Mesenchymal stem cell (in vitro differentiated cells and primary cell): Measurements from ENCODE around the gene ADAMTS10.
"Not testable (repeated sequence)": the region's sequence is repeated elsewhere in the genome, so short reads cannot be mapped to it uniquely, and the experiment has no call there.

Experiments used
- DNase-seq: peaks from one replicate; pipeline ENCODE4 v3.0.0-alpha.2; 2013
- H2AFZ ChIP-seq: one replicate; pipeline ENCODE4 v1.6.1; 2013; ENCODE audit warnings: low read depth, mild to moderate bottlenecking, control low read depth, inconsistent platforms, low read length, moderate library complexity
- H2AK5ac ChIP-seq: 2 replicates; pipeline ENCODE4 v1.6.1; 2013; ENCODE audit warnings: low read length, moderate library complexity, mild to moderate bottlenecking, inconsistent platforms; ENCODE audit not compliant: severe bottlenecking
- H2BK120ac ChIP-seq: one replicate; pipeline ENCODE4 v1.6.1; 2013; ENCODE audit warnings: low read depth, mild to moderate bottlenecking, inconsistent platforms, low read length, moderate library complexity
- H2BK12ac ChIP-seq, 2 experiments: one replicate each; pipeline ENCODE4 v1.6.1; 2013; ENCODE audit warnings: inconsistent platforms in 2 of 2, low read length in 2 of 2, mild to moderate bottlenecking in 2 of 2, moderate library complexity in 2 of 2, control low read depth in 1 of 2
- H2BK15ac ChIP-seq: one replicate; pipeline ENCODE4 v1.6.1; 2013; ENCODE audit warnings: mild to moderate bottlenecking, low read depth, inconsistent platforms; ENCODE audit not compliant: poor library complexity, severe bottlenecking
- H2BK5ac ChIP-seq: 2 replicates; pipeline ENCODE4 v1.6.1; 2013; ENCODE audit warnings: low read depth, mild to moderate bottlenecking, low read length, control low read depth, inconsistent platforms; ENCODE audit not compliant: poor library complexity, severe bottlenecking
- H3K14ac ChIP-seq, 2 experiments: one replicate each; pipeline ENCODE4 v1.6.1; 2013; ENCODE audit warnings: inconsistent platforms in 2 of 2, low read length in 2 of 2, control low read depth in 1 of 2, mild to moderate bottlenecking in 1 of 2, moderate library complexity in 1 of 2
- H3K18ac ChIP-seq, 2 experiments: one replicate each; pipeline ENCODE4 v1.6.1; 2013; ENCODE audit warnings: inconsistent platforms in 2 of 2, low read length in 2 of 2, control low read depth in 1 of 2, low read depth in 1 of 2, mild to moderate bottlenecking in 1 of 2
- H3K23ac ChIP-seq, 2 experiments: one replicate each; pipeline ENCODE4 v1.6.1; 2013; ENCODE audit warnings: inconsistent platforms in 2 of 2, low read length in 2 of 2, mild to moderate bottlenecking in 2 of 2, moderate library complexity in 2 of 2, control low read depth in 1 of 2
- H3K27ac ChIP-seq: 2 replicates; pipeline ENCODE4 v1.5.1; 2013; ENCODE audit warnings: mild to moderate bottlenecking, moderate library complexity, low read length, control low read depth, inconsistent platforms; ENCODE audit not compliant: poor library complexity, severe bottlenecking
- H3K27me3 ChIP-seq, 2 experiments: 2 replicates each; pipeline versions ENCODE4 v1.6.1 to v1.7.0; 2013; ENCODE audit warnings: low read length in 2 of 2, mild to moderate bottlenecking in 2 of 2, moderate library complexity in 2 of 2, control low read depth in 1 of 2, inconsistent platforms in 1 of 2; ENCODE audit not compliant: control insufficient read depth in 1 of 2, insufficient read depth in 1 of 2
- H3K36me3 ChIP-seq, 2 experiments: 2 replicates each; pipeline versions ENCODE4 v1.6.1 to v1.7.0; 2013; ENCODE audit warnings: low read length in 2 of 2, control low read depth in 1 of 2, inconsistent platforms in 1 of 2, low read depth in 1 of 2, mild to moderate bottlenecking in 1 of 2; ENCODE audit not compliant: insufficient read depth in 2 of 2, control insufficient read depth in 1 of 2
- H3K4ac ChIP-seq, 2 experiments: one replicate each; pipeline ENCODE4 v1.6.1; 2013; ENCODE audit warnings: inconsistent platforms in 2 of 2, low read length in 2 of 2, mild to moderate bottlenecking in 2 of 2, moderate library complexity in 2 of 2, control low read depth in 1 of 2, low read depth in 1 of 2
- H3K4me1 ChIP-seq: 2 replicates; pipeline ENCODE4 v1.6.1; 2013; ENCODE audit warnings: low read depth, low read length, control low read depth; ENCODE audit not compliant: control insufficient read depth, insufficient read depth
- H3K4me2 ChIP-seq: 2 replicates; pipeline ENCODE4 v1.6.1; 2013; ENCODE audit warnings: low read length, mild to moderate bottlenecking, inconsistent platforms; ENCODE audit not compliant: poor library complexity, severe bottlenecking
- H3K4me3 ChIP-seq, 2 experiments: 2 replicates each; pipeline versions ENCODE4 v1.5.1 to v1.7.0; 2013; ENCODE audit warnings: low read length in 2 of 2, mild to moderate bottlenecking in 2 of 2, control low read depth in 1 of 2, low read depth in 1 of 2; ENCODE audit not compliant: insufficient read depth in 1 of 2
- H3K79me1 ChIP-seq: replicated peaks from 2 replicates; pipeline ENCODE4 v1.6.1; 2013; ENCODE audit warnings: mild to moderate bottlenecking, control low read depth, low read length, inconsistent platforms; ENCODE audit not compliant: poor library complexity, severe bottlenecking
- H3K9ac ChIP-seq: 2 replicates; pipeline ENCODE4 v1.7.0; 2013; ENCODE audit warnings: mild to moderate bottlenecking, low read length, moderate library complexity
- H3K9me3 ChIP-seq: 2 replicates; pipeline ENCODE4 v1.7.0; 2013; ENCODE audit warnings: mild to moderate bottlenecking, low read length; ENCODE audit not compliant: control insufficient read depth
- H4K8ac ChIP-seq: one replicate; pipeline ENCODE4 v1.6.1; 2013; ENCODE audit warnings: inconsistent platforms, mild to moderate bottlenecking, low read length, moderate library complexity
- H4K91ac ChIP-seq: one replicate; pipeline ENCODE4 v1.6.1; 2013; ENCODE audit warnings: mild to moderate bottlenecking, low read length, inconsistent platforms
- WGBS: methylation state at CpG from one replicate; pipeline ENCODE4 v1.1.7; 2013; ENCODE audit warnings: mixed read lengths; 5-methylcytosine and 5-hydroxymethylcytosine counted together

Gene ADAMTS10

GRCh38 chr19:8622886-8623285, 12.4 kb upstream of the ADAMTS10 start:
- H3K14ac ChIP-seq, H3K4me1 ChIP-seq, H2BK12ac ChIP-seq, H3K23ac ChIP-seq, H3K9ac ChIP-seq, H2AK5ac ChIP-seq, H3K4ac ChIP-seq, H3K18ac ChIP-seq, H3K79me1 ChIP-seq, H3K9me3 ChIP-seq, H2BK15ac ChIP-seq, DNase-seq, H2AFZ ChIP-seq, H3K36me3 ChIP-seq, H2BK120ac ChIP-seq, H4K91ac ChIP-seq, H4K8ac ChIP-seq, H3K4me2 ChIP-seq, H3K27ac ChIP-seq, H2BK5ac ChIP-seq, H3K4me3 ChIP-seq: not testable (repeated sequence)
- 43% methylated on average over 4 of the region's 4 CpGs for WGBS
- H3K27me3 ChIP-seq: peaks cover under 1 to 11% of the 10 kb centered on the region in 2 experiments

GRCh38 chr19:8618751-8619150, 8.2 kb upstream of the ADAMTS10 start:
- Histone ChIP-seq H2BK15ac (no peak overlapping the region), H3K4ac (no peak overlapping the region), H3K27ac (no peak overlapping the region), H3K4me2 (no peak overlapping the region), H2AK5ac (no peak overlapping the region), H3K27me3 (peaks cover 3 to 19% of the 10 kb centered on the region in 2 experiments), H2AFZ (no peak overlapping the region), H3K14ac (no peak overlapping the region), H3K23ac (no peak overlapping the region), H3K4me3 (no peak overlapping the region), H3K9me3 (no peaks in the 10 kb centered on the region), H3K79me1 (no peaks in the 10 kb centered on the region), H4K91ac (no peak overlapping the region), H2BK120ac (no peak overlapping the region), H3K9ac (no peak overlapping the region), H2BK12ac (no peak overlapping the region), H2BK5ac (no peak overlapping the region), H3K4me1 (peaks cover 3% of the 10 kb centered on the region), H4K8ac (no peak overlapping the region), H3K36me3 (no peaks in the 10 kb centered on the region), H3K18ac (no peak overlapping the region)
- WGBS: 43% methylated on average over 7 of the region's 8 CpGs
- DNase-seq: peak; percentile 25

DNA sequence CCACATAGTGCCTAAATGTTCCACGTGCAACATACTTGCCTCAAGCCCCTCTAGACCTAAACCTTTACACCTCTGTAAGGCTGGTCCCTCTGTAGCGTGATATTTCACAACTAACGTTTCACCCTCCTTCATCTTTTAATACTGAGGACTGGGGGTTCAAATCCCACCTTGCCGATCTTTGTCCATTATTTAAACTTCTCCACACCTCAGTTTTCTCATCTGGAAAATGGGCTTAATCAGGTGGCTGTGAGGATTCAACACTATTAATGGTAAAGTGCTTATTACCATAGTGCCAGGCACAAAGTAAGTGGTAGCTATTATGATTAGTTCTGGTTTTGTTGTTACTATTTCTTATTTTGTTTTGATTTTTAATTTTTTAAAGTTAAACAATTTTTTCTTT, 7.5 kb upstream of the ADAMTS10 start:
- Histone ChIP-seq H4K8ac (no peak overlapping the region), H3K9ac (no peak overlapping the region), H2BK120ac (no peak overlapping the region), H3K4me3 (no peak overlapping the region), H3K4me2 (no peak overlapping the region), H3K27me3 (peaks cover 3 to 19% of the 10 kb centered on the region in 2 experiments), H4K91ac (no peak overlapping the region), H3K27ac (no peak overlapping the region), H2AK5ac (no peak overlapping the region), H2AFZ (no peak overlapping the region), H3K18ac (no peak overlapping the region), H3K79me1 (no peaks in the 10 kb centered on the region), H2BK12ac (no peak overlapping the region), H3K4me1 (peaks cover 3% of the 10 kb centered on the region), H3K23ac (no peak overlapping the region), H3K9me3 (no peaks in the 10 kb centered on the region), H2BK5ac (no peak overlapping the region), H3K36me3 (no peaks in the 10 kb centered on the region), H3K4ac (no peak overlapping the region), H3K14ac (no peak overlapping the region), H2BK15ac (no peak overlapping the region)
- no peak for DNase-seq
- 93% methylated on average over 3 of the region's 4 CpGs for WGBS

DNA sequence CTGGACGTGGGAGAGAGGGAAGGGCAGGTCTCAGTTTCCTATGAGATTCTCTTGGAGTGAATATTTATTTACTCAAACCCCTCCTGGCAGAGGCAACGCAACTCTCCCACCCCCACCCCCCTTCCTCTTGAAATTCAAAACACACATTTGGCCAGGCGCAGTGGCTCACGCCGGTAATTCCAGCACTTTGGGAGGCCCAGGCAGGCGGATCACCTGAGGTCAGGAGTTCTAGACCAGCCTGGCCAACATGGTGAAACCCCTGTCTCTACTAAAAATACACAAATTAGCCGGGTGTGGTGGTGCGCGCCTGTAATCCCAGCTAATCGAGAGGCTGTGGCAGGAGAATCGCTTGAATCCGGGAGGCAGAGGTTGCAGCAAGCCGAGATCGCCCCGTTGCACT, 6.8 kb upstream of the ADAMTS10 start:
- H3K4ac ChIP-seq, H4K8ac ChIP-seq, H2AK5ac ChIP-seq, H3K9ac ChIP-seq, H3K4me1 ChIP-seq, H2BK15ac ChIP-seq, H4K91ac ChIP-seq, H3K27ac ChIP-seq, H3K36me3 ChIP-seq, DNase-seq, H2BK5ac ChIP-seq, H3K18ac ChIP-seq, H3K79me1 ChIP-seq, H3K23ac ChIP-seq, H3K9me3 ChIP-seq, H3K4me3 ChIP-seq, H2BK12ac ChIP-seq, H3K4me2 ChIP-seq, H2AFZ ChIP-seq, H2BK120ac ChIP-seq, H3K14ac ChIP-seq: not testable (repeated sequence)
- WGBS: 77% methylated on average over 14 of the region's 15 CpGs
- peaks cover 3 to 19% of the 10 kb centered on the region in 2 experiments for H3K27me3 ChIP-seq
